Mesendoderm (in vitro differentiated cells): ENCODE measurements around the gene RAC3. TPM values are rescaled to one million over a fixed set of nuclear protein-coding genes. Genes with fewer than 3 reads are reported as not detected.

ENCODE experiments used
- DNase-seq: peaks from one replicate; pipeline ENCODE4 v3.0.0; 2013
- H2AK5ac ChIP-seq: 2 replicates; pipeline ENCODE4 v1.6.1; 2013; ENCODE audit warnings: low read length, inconsistent platforms
- H2BK120ac ChIP-seq: 2 replicates; pipeline ENCODE4 v1.6.1; 2013; ENCODE audit warnings: low read depth, mild to moderate bottlenecking, low read length, moderate library complexity, mixed read lengths
- H2BK15ac ChIP-seq: replicated peaks from 2 replicates; pipeline ENCODE4 v1.6.1; 2013; ENCODE audit warnings: low read depth, mild to moderate bottlenecking, moderate library complexity
- H2BK5ac ChIP-seq: 2 replicates; pipeline ENCODE4 v1.6.1; 2013; ENCODE audit warnings: low read length, inconsistent platforms
- H3K18ac ChIP-seq: 2 replicates; pipeline ENCODE4 v1.6.1; 2013; ENCODE audit warnings: mild to moderate bottlenecking, low read length, mixed read lengths
- H3K23ac ChIP-seq: one replicate; pipeline ENCODE4 v1.6.1; 2013; ENCODE audit warnings: low read length
- H3K27ac ChIP-seq: 2 replicates; pipeline ENCODE4 v1.5.1; 2013; ENCODE audit warnings: low read depth, mild to moderate bottlenecking, inconsistent platforms, low read length, moderate library complexity
- H3K27me3 ChIP-seq: 2 replicates; pipeline ENCODE4 v1.6.1; 2013; ENCODE audit warnings: low read length, control low read depth, mild to moderate bottlenecking, inconsistent platforms; ENCODE audit not compliant: insufficient read depth, poor library complexity
- H3K36me3 ChIP-seq: 2 replicates; pipeline ENCODE4 v1.6.1; 2013; ENCODE audit warnings: low read length, inconsistent platforms; ENCODE audit not compliant: control insufficient read depth, insufficient read depth
- H3K4ac ChIP-seq: one replicate; pipeline ENCODE4 v1.6.1; 2013; ENCODE audit warnings: low read depth, mild to moderate bottlenecking, low read length, moderate library complexity
- H3K4me1 ChIP-seq: 2 replicates; pipeline ENCODE4 v1.6.1; 2013; ENCODE audit warnings: low read depth, low read length, inconsistent platforms; ENCODE audit not compliant: control insufficient read depth
- H3K4me2 ChIP-seq: 2 replicates; pipeline ENCODE4 v1.6.1; 2013; ENCODE audit warnings: low read length
- H3K4me3 ChIP-seq: 2 replicates; pipeline ENCODE4 v1.5.1; 2013; ENCODE audit warnings: mild to moderate bottlenecking, low read length
- H3K56ac ChIP-seq: one replicate; pipeline ENCODE4 v1.6.1; 2013; ENCODE audit warnings: low read length
- H3K79me1 ChIP-seq: 2 replicates; pipeline ENCODE4 v1.6.1; 2013; ENCODE audit warnings: low read length, inconsistent platforms
- H3K79me2 ChIP-seq: 2 replicates; pipeline ENCODE4 v1.6.1; 2013; ENCODE audit warnings: mild to moderate bottlenecking, low read length; ENCODE audit not compliant: control insufficient read depth, insufficient read depth
- H3K9ac ChIP-seq: 2 replicates; pipeline ENCODE4 v1.6.1; 2013; ENCODE audit warnings: low read length, inconsistent platforms
- H4K5ac ChIP-seq: one replicate; pipeline ENCODE4 v1.6.1; 2013; ENCODE audit warnings: low read length
- H4K8ac ChIP-seq: one replicate; pipeline ENCODE4 v1.6.1; 2013; ENCODE audit warnings: low read depth, mild to moderate bottlenecking, control low read depth, low read length, moderate library complexity
- WGBS: extraction: QIAGEN DNeasy Blood & Tissue Kit; methylation state at CpG from one replicate; pipeline ENCODE4 v1.1.7; 2013; ENCODE audit warnings: low lambda C conversion rate, missing lambda C conversion rate; ENCODE audit not compliant: insufficient coverage; ENCODE audit errors: extremely low coverage; 5-methylcytosine and 5-hydroxymethylcytosine counted together
- polyA plus RNA-seq, 2 experiments: library from polyadenylated mRNA; stranded (reverse); fragments of 200-250 nt; gene quantifications; one replicate each; pipeline ENCODE4 v1.2.3, GENCODE V29; 2013

RAC3 gene
- 97.1 TPM for polyA plus RNA-seq (2013, experiment 1 of 2)
- 102 TPM for polyA plus RNA-seq (2013, experiment 2 of 2)

GRCh38 chr17:82031303-82031884 lies at the start of gene RAC3:
RAC3 (plus strand) TSS chr17:82031678; CDS start chr17:82031762, 84 bp downstream.
- Histone ChIP-seq H3K4me2 (peak within 1 kb of the TSS; percentile 70), H4K5ac (no peak within 1 kb of the TSS), H3K56ac (peak within 1 kb of the TSS; percentile 96), H2BK5ac (no peak within 1 kb of the TSS), H3K27ac (peak within 1 kb of the TSS; percentile 22), H3K4ac (no peak within 1 kb of the TSS), H3K23ac (peak within 1 kb of the TSS; percentile 99), H2BK120ac (no peak within 1 kb of the TSS), H3K27me3 (no peaks in the 10 kb centered on the region), H3K36me3 (no peaks in the 10 kb centered on the region), H3K79me1 (no peaks in the 10 kb centered on the region), H2AK5ac (peak within 1 kb of the TSS; percentile 11), H3K18ac (peak within 1 kb of the TSS; percentile 40), H4K8ac (no peak within 1 kb of the TSS), H2BK15ac (no peak within 1 kb of the TSS), H3K9ac (peak within 1 kb of the TSS; percentile 92), H3K4me3 (peak within 1 kb of the TSS; percentile 60), H3K79me2 (no peaks in the 10 kb centered on the region), H3K4me1 (no peaks in the 10 kb centered on the region)
- no CpG with 5 or more reads among the region's 96 CpGs for WGBS
- peak; percentile 60 for DNase-seq

GRCh38 chr17:81983011-81983638 lies 48.4 kb upstream of the RAC3 start:
- Histone ChIP-seq H2AK5ac (no peak overlapping the region), H3K27ac (no peak overlapping the region), H4K5ac (no peak overlapping the region), H3K36me3 (peaks cover 5% of the 10 kb centered on the region), H3K79me2 (peaks cover 2% of the 10 kb centered on the region), H3K4me2 (no peak overlapping the region), H3K4ac (no peak overlapping the region), H3K79me1 (peaks cover 3% of the 10 kb centered on the region), H3K56ac (no peak overlapping the region), H3K4me3 (no peak overlapping the region), H2BK15ac (no peak overlapping the region), H3K18ac (no peak overlapping the region), H3K23ac (no peak overlapping the region), H2BK120ac (no peak overlapping the region), H3K9ac (no peak overlapping the region), H4K8ac (no peak overlapping the region), H3K27me3 (no peaks in the 10 kb centered on the region), H2BK5ac (no peak overlapping the region), H3K4me1 (no peaks in the 10 kb centered on the region)
- no CpG with 5 or more reads among the region's 35 CpGs for WGBS
- no peak for DNase-seq

- no CpG with 5 or more reads among the region's 26 CpGs for WGBS
Observed at GRCh38 chr17:81983639-81984373, 47.7 kb upstream of the RAC3 start.

GRCh38 chr17:81984773-81985410 lies 46.6 kb upstream of the RAC3 start:
- H3K4me3 ChIP-seq = no peak overlapping the region
- H3K18ac ChIP-seq = no peak overlapping the region
- H2BK15ac ChIP-seq = no peak overlapping the region
- H3K79me1 ChIP-seq = no peaks in the 10 kb centered on the region
- no peak for DNase-seq
- no peak overlapping the region for H4K8ac ChIP-seq
- no peak overlapping the region for H3K27ac ChIP-seq
- H3K9ac ChIP-seq = no peak overlapping the region
- H3K4me1 ChIP-seq = no peaks in the 10 kb centered on the region
- 100% methylated on average over 3 of the region's 21 CpGs for WGBS
- no peak overlapping the region for H3K56ac ChIP-seq
- no peak overlapping the region for H4K5ac ChIP-seq
- H2AK5ac ChIP-seq = no peak overlapping the region
- H3K79me2 ChIP-seq = no peaks in the 10 kb centered on the region
- no peak overlapping the region for H3K4ac ChIP-seq
- H3K23ac ChIP-seq = no peak overlapping the region
- no peak overlapping the region for H2BK120ac ChIP-seq
- H2BK5ac ChIP-seq = no peak overlapping the region
- no peaks in the 10 kb centered on the region for H3K27me3 ChIP-seq
- peaks cover 5% of the 10 kb centered on the region for H3K36me3 ChIP-seq
- H3K4me2 ChIP-seq = no peak overlapping the region

More at GRCh38 chr17:81983639-81984373, 47.7 kb upstream of the RAC3 start:
- no peaks in the 10 kb centered on the region for H3K4me1 ChIP-seq
- no peak overlapping the region for H4K8ac ChIP-seq
- H2BK15ac ChIP-seq = no peak overlapping the region
- no peak overlapping the region for H3K4me2 ChIP-seq
- H3K23ac ChIP-seq = no peak overlapping the region
- H4K5ac ChIP-seq = no peak overlapping the region
- no peak for DNase-seq
- H3K4ac ChIP-seq = no peak overlapping the region
- no peak overlapping the region for H2AK5ac ChIP-seq
- no peak overlapping the region for H2BK5ac ChIP-seq
- H2BK120ac ChIP-seq = no peak overlapping the region
- no peak overlapping the region for H3K56ac ChIP-seq
- no peak overlapping the region for H3K4me3 ChIP-seq
- no peak overlapping the region for H3K27ac ChIP-seq
- H3K18ac ChIP-seq = no peak overlapping the region
- peaks cover under 1% of the 10 kb centered on the region for H3K79me2 ChIP-seq
- no peak overlapping the region for H3K9ac ChIP-seq
- no peaks in the 10 kb centered on the region for H3K27me3 ChIP-seq
- peaks cover 5% of the 10 kb centered on the region for H3K36me3 ChIP-seq
- H3K79me1 ChIP-seq = peaks cover 2% of the 10 kb centered on the region

- Histone ChIP-seq H2AK5ac (no peak overlapping the region), H2BK15ac (no peak overlapping the region), H3K27ac (no peak overlapping the region), H4K5ac (no peak overlapping the region), H3K27me3 (no peaks in the 10 kb centered on the region), H3K23ac (no peak overlapping the region), H2BK5ac (no peak overlapping the region), H3K9ac (no peak overlapping the region), H3K79me1 (peaks cover 1% of the 10 kb centered on the region), H4K8ac (no peak overlapping the region), H3K4me1 (no peaks in the 10 kb centered on the region), H3K36me3 (peaks cover 5% of the 10 kb centered on the region), H3K4me3 (no peak overlapping the region), H3K4me2 (no peak overlapping the region), H3K18ac (no peak overlapping the region), H2BK120ac (no peak overlapping the region), H3K56ac (no peak overlapping the region), H3K4ac (no peak overlapping the region), H3K79me2 (no peaks in the 10 kb centered on the region)
- no peak for DNase-seq
- WGBS = no CpG with 5 or more reads among the region's 26 CpGs
Observed at GRCh38 chr17:81986606-81987005, 44.9 kb upstream of the RAC3 start.
